AG09319 (cell line): Measurements from ENCODE around the gene DNASE1L1.

Source experiments
- DNase-seq: peaks from one replicate; pipeline ENCODE4 v3.0.0-alpha.2; 2010; ENCODE audit warnings: low read depth; ENCODE audit errors: extremely low read depth
- CTCF ChIP-seq: IDR thresholded peaks from 2 replicates; pipeline ENCODE4 v1.5.1; 2011; ENCODE audit warnings: low read depth, mild to moderate bottlenecking, inconsistent platforms, low read length, moderate library complexity

DNASE1L1 gene

GRCh38 chrX:154448484-154448883 lies 39.4 kb upstream of the DNASE1L1 start:
- TF ChIP-seq CTCF: no peak
- DNase-seq: no peak

- DNase-seq: no peak
- TF ChIP-seq CTCF: no peak
These were observed 37.4 kb upstream of the DNASE1L1 start for GRCh38 chrX:154446430-154446829.

- no peak for DNase-seq
- TF ChIP-seq CTCF: no peak
These were observed 36.7 kb upstream of the DNASE1L1 start for GRCh38 chrX:154445776-154446175.

GRCh38 chrX:154444755-154445246 lies 35.7 kb upstream of the DNASE1L1 start:
- no peak for TF ChIP-seq CTCF
- DNase-seq: no peak

GRCh38 chrX:154443992-154444754 lies 35.1 kb upstream of the DNASE1L1 start, which contains the start of gene FAM50A:
FAM50A (plus strand) TSS chrX:154444141; CDS start chrX:154444236, 95 bp downstream.
- DNase-seq: no peak
- no peak for TF ChIP-seq CTCF

GRCh38 chrX:154443479-154443910 lies 34.4 kb upstream of the DNASE1L1 start:
- TF ChIP-seq CTCF: no peak
- DNase-seq: no peak

GRCh38 chrX:154441984-154442707 lies 33.1 kb upstream of the DNASE1L1 start:
- DNase-seq: no peak
- TF ChIP-seq CTCF: no peak
